ENCODE data around the gene PPFIA4. TPM values are rescaled to one million over a fixed set of nuclear protein-coding genes. Genes with fewer than 3 reads are reported as not detected.

Gene PPFIA4
- total RNA-seq, 1 experiment from 2014 or later: 3.0 TPM

DNA sequence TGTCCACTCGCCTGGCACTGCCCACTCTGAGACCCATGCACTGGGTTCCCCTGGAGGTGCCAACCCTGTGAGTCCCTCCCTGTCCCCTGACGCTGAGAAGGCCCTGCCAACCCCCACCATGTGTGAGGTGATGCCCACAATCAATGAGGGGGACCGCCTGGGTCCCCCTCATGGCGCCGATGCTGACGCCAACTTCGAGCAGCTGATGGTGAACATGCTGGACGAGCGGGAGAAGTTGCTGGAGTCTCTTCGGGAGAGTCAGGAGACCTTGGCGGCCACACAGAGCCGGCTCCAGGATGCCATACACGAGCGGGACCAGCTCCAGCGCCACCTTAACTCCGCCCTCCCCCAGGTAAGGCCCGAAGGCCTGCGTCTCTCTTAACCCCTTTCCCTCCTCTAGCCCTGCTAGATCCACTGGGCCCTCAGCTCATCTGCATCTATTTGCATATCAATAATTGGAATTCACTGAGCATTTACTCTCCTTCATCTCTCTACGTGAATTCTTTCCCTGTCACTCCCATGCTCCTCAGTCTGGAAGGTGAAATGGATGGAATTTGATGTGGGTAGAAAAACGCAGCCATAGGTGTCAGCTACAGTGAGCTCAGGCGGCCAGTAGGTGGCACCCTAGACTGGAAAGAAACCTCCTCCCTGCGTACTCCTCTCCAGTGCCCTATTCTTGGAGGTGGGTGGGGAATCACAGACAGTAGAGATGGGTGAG is 12.8 kb downstream of the PPFIA4 start:
- no TSS peak for BruUV-seq (replicated peaks)
- no peaks in the 10 kb centered on the region for H3K9me3 ChIP-seq (ENCODE audit: low read depth, low read length, poor library complexity, severe bottlenecking)
- CTCF ChIA-PET: interaction anchor here (0.6 to 3.5 kb wide), 8 partner anchors 10 to 465 kb away, joined by 3 to 65 read pairs (median 12); no protein-coding TSS in a partner anchor
- POLR2A ChIA-PET (ENCODE audit: low non-redundant PET): no interaction called here
- no peaks in the 10 kb centered on the region for H3K4me1 ChIP-seq (ENCODE audit: insufficient read depth, low read length, poor library complexity, severe bottlenecking)
- H3K27me3 ChIP-seq (replicated peaks; ENCODE audit: insufficient read depth, low read depth, low read length, poor library complexity): no peaks in the 10 kb centered on the region
- peak; percentile 87 for DNase-seq (ENCODE audit: low spot score)
- intact Hi-C loops (cut with micrococcal nuclease; ENCODE audit: unreplicated experiment): loop anchor here (1.0 to 2.0 kb wide), 3 partner anchors 133 to 230 kb away; no protein-coding TSS in a partner anchor
- H3K27ac ChIP-seq (ENCODE audit: low read depth, low read length, poor library complexity, severe bottlenecking): no peak overlapping the region
- H3K4me3 ChIP-seq (ENCODE audit: low read depth, low read length, poor library complexity, severe bottlenecking): no peak overlapping the region
- H3K36me3 ChIP-seq (ENCODE audit: insufficient read depth, low read length, poor library complexity, severe bottlenecking): no peaks in the 10 kb centered on the region
- TF ChIP-seq EZH2 (IDR thresholded peaks at IDR 0.05; ENCODE audit: borderline replicate concordance, low read depth, low read length, poor library complexity, severe bottlenecking): no peak
- TF ChIP-seq CTCF (conservative IDR thresholded peaks at IDR 0.05; ENCODE audit: low read depth, low read length): peak; percentile 96

GRCh38 chr1:203039609-203040512 is 13.6 kb downstream of the PPFIA4 start:
- ChIA-PET POLR2A (ENCODE audit: low non-redundant PET) (no interaction called here), CTCF (interaction anchor here (0.6 to 3.5 kb wide), 15 partner anchors 11 to 464 kb away, joined by 3 to 65 read pairs (median 6); partner anchors contain the start of genes MYBPH and PPFIA4)
- intact Hi-C loops (cut with micrococcal nuclease; ENCODE audit: unreplicated experiment): loop anchor here (1.0 to 2.0 kb wide), 3 partner anchors 132 to 229 kb away; no protein-coding TSS in a partner anchor
- peak; percentile 68 for DNase-seq (ENCODE audit: low spot score)
- Histone ChIP-seq H3K4me1 (ENCODE audit: insufficient read depth, low read length, poor library complexity, severe bottlenecking) (no peaks in the 10 kb centered on the region), H3K9me3 (ENCODE audit: low read depth, low read length, poor library complexity, severe bottlenecking) (no peaks in the 10 kb centered on the region), H3K36me3 (ENCODE audit: insufficient read depth, low read length, poor library complexity, severe bottlenecking) (no peaks in the 10 kb centered on the region), H3K27me3 (replicated peaks; ENCODE audit: insufficient read depth, low read depth, low read length, poor library complexity) (no peaks in the 10 kb centered on the region), H3K27ac (ENCODE audit: low read depth, low read length, poor library complexity, severe bottlenecking) (no peak overlapping the region), H3K4me3 (ENCODE audit: low read depth, low read length, poor library complexity, severe bottlenecking) (no peak overlapping the region)
- peak; percentile 60 for TF ChIP-seq CTCF (conservative IDR thresholded peaks at IDR 0.05; ENCODE audit: low read depth, low read length)
- no peak for TF ChIP-seq EZH2 (IDR thresholded peaks at IDR 0.05; ENCODE audit: borderline replicate concordance, low read depth, low read length, poor library complexity, severe bottlenecking)
- BruUV-seq (replicated peaks): no TSS peak

DNA sequence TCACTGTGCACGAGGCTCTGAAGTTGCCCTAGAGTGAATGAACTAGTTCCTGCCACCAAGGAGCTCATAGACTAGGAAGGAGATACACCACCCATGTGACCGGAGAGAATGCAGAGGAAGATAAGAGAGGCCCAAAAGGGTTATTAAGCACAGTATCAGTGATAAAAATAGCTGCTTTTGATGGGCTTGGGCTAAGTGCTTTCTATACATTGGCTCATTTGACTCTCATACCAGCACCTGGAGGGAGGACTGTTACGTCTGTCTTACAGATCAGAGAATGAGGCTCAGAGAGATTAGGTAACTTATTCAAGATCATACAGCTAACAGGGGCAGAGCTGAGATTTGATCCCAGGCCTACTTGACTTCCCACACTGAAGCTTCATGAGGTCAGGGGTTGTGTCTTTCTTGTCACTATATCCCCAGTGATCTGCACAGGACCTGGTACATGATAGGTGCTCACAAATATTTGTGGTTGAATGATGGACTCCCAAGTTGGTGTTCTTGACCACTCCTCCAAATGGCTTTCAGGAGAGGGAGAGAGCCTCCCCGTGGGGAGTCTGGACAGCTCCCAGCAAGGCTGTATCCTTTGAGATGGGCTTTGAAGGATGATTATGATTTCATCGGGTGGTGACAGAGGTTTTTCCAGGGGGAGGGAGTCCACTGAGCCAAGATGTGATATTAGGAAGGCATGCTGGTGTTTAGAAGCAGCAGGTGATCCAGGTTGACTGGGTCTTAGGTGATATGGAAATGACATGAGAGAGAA is 14.4 kb downstream of the PPFIA4 start:
- no TSS peak for BruUV-seq (replicated peaks)
- Histone ChIP-seq H3K36me3 (ENCODE audit: insufficient read depth, low read length, poor library complexity, severe bottlenecking) (no peaks in the 10 kb centered on the region), H3K4me3 (ENCODE audit: low read depth, low read length, poor library complexity, severe bottlenecking) (no peak overlapping the region), H3K27me3 (replicated peaks; ENCODE audit: insufficient read depth, low read depth, low read length, poor library complexity) (no peaks in the 10 kb centered on the region), H3K27ac (ENCODE audit: low read depth, low read length, poor library complexity, severe bottlenecking) (no peak overlapping the region), H3K9me3 (ENCODE audit: low read depth, low read length, poor library complexity, severe bottlenecking) (no peaks in the 10 kb centered on the region), H3K4me1 (ENCODE audit: insufficient read depth, low read length, poor library complexity, severe bottlenecking) (no peaks in the 10 kb centered on the region)
- ChIA-PET POLR2A (ENCODE audit: low non-redundant PET) (no interaction called here), CTCF (interaction anchor here (0.6 to 3.5 kb wide), 13 partner anchors 12 to 1713 kb away, joined by 3 to 65 read pairs (median 8); partner anchors contain the start of genes MYBPH and PPFIA4)
- DNase-seq (ENCODE audit: low spot score): no peak
- no peak for TF ChIP-seq EZH2 (IDR thresholded peaks at IDR 0.05; ENCODE audit: borderline replicate concordance, low read depth, low read length, poor library complexity, severe bottlenecking)
- TF ChIP-seq CTCF (conservative IDR thresholded peaks at IDR 0.05; ENCODE audit: low read depth, low read length): no peak
- intact Hi-C loops (cut with micrococcal nuclease; ENCODE audit: unreplicated experiment): no loop called here

Data from A673 (cell line).